Osteoblast (primary cell): Measurements from ENCODE around the gene SAP130. TPM values are rescaled to one million over a fixed set of nuclear protein-coding genes. Genes with fewer than 3 reads are reported as not detected.

ENCODE experiments used
- DNase-seq: peaks from one replicate; pipeline ENCODE4 v3.0.0; 2011; ENCODE audit warnings: low spot score, mixed read lengths; ENCODE audit not compliant: insufficient read length; ENCODE audit errors: missing footprints
- H2AFZ ChIP-seq: 2 replicates; pipeline ENCODE4 v1.6.0; 2011; ENCODE audit warnings: mild to moderate bottlenecking, low read length
- H3K27ac ChIP-seq: 2 replicates; pipeline ENCODE4 v1.5.1; 2011; ENCODE audit warnings: mild to moderate bottlenecking, low read depth, low read length, moderate library complexity
- H3K27me3 ChIP-seq: 2 replicates; pipeline ENCODE4 v1.6.0; 2012; ENCODE audit warnings: mild to moderate bottlenecking, control low read depth, inconsistent platforms, low read length, moderate library complexity; ENCODE audit not compliant: insufficient read depth
- H3K36me3 ChIP-seq: 2 replicates; pipeline ENCODE4 v1.5.1; 2011; ENCODE audit warnings: mild to moderate bottlenecking, low read length, control low read depth, moderate library complexity; ENCODE audit not compliant: insufficient read depth
- H3K4me1 ChIP-seq: 2 replicates; pipeline ENCODE4 v1.5.1; 2011; ENCODE audit warnings: mild to moderate bottlenecking, low read length, control low read depth, moderate library complexity; ENCODE audit not compliant: insufficient read depth
- H3K4me2 ChIP-seq: 2 replicates; pipeline ENCODE4 v1.6.0; 2011; ENCODE audit warnings: mild to moderate bottlenecking, low read length; ENCODE audit not compliant: insufficient read depth
- H3K4me3 ChIP-seq: fragments of 200-600 bp; sonication (generic); 3 replicates; pipeline ENCODE4 v1.5.1; 2012; ENCODE audit warnings: mild to moderate bottlenecking, low read length, inconsistent platforms; ENCODE audit not compliant: insufficient read depth
- H3K79me2 ChIP-seq: 2 replicates; pipeline ENCODE4 v1.6.0; 2012; ENCODE audit warnings: mild to moderate bottlenecking, low read length, control low read depth, inconsistent platforms; ENCODE audit not compliant: insufficient read depth
- H3K9me3 ChIP-seq: 2 replicates; pipeline ENCODE4 v1.5.1; 2011; ENCODE audit warnings: low read depth, low read length, control low read depth
- H4K20me1 ChIP-seq: 2 replicates; pipeline ENCODE4 v1.6.0; 2012; ENCODE audit warnings: mild to moderate bottlenecking, low read length, control low read depth; ENCODE audit not compliant: insufficient read depth
- CTCF ChIP-seq: IDR thresholded peaks from 2 replicates; pipeline ENCODE4 v1.5.1; 2011; ENCODE audit warnings: mild to moderate bottlenecking, low read depth, low read length, moderate library complexity; ENCODE audit errors: extremely low read depth
- total RNA-seq: library from RNA; depleted of rRNA; stranded (reverse); fragments of >200 nt; gene quantifications from 2 replicates; pipeline ENCODE4 v1.2.3, GENCODE V29; 2012

Gene SAP130
- total RNA-seq, 1 donor = 5.4 TPM

DNA sequence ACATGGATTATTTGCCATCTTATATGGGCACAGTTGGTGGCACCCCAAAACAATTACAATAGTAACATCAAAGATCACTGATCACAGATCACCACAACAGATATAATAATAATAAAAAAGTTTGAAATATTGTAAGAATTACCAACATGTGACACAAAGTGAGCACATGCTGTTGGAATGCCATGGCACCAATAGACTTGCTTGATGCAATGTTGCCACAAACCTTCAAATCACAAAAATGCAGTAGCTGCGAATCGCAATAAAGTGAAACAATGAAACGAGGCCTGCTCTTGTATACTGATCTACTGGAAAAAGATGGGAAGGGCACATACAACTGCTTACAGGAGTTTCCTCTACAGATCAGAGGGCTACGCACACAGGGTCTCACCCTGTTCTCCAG lies 109.9 kb downstream of the SAP130 start:
- DNase-seq = no peak
- no peak for TF ChIP-seq CTCF
- no peak overlapping the region for H2AFZ ChIP-seq

DNA sequence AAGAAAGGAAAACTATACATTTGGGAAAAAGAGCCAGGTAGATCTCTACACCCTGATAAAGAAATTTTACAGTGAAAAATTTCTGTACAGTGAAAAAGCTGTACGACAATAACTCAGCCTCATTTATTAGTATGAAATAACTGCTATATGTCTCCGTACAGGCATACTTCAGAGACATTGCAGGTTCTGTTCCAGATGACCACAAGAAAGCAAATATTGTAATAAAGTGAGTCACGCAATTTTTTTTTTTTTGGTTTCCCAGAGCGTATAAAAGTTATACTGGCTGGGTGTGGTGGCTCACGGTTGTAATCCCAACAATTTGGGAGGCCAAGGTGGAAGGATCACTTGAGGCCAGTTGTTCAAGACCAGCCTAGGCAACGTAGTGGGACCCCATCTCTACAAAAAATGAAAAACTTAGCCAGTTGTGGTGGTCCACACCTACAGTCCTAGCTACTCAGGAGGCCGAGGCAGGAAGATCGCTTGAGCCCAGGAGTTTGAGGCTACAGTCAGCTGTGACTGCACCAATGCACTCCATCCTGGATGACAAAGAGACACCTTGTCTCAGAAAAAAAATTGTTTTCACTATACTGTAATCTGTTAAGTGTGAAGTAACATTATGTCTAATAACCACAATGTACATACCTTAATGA lies 113.9 kb downstream of the SAP130 start:
- Histone ChIP-seq H3K4me3 (no peak overlapping the region), H3K36me3 (no peaks in the 10 kb centered on the region), H3K9me3 (no peaks in the 10 kb centered on the region), H3K79me2 (no peaks in the 10 kb centered on the region), H4K20me1 (no peaks in the 10 kb centered on the region), H3K27ac (no peak overlapping the region), H3K4me1 (no peaks in the 10 kb centered on the region), H3K27me3 (peaks cover 5% of the 10 kb centered on the region), H3K4me2 (no peak overlapping the region), H2AFZ (no peak overlapping the region)
- no peak for TF ChIP-seq CTCF
- no peak for DNase-seq

More for the DNA sequence above, 109.9 kb downstream of the SAP130 start:
- Histone ChIP-seq H3K27me3 (no peaks in the 10 kb centered on the region), H3K4me3 (no peak overlapping the region), H3K9me3 (no peaks in the 10 kb centered on the region), H3K4me2 (no peak overlapping the region), H4K20me1 (no peaks in the 10 kb centered on the region), H3K79me2 (no peaks in the 10 kb centered on the region), H3K4me1 (no peaks in the 10 kb centered on the region), H3K36me3 (no peaks in the 10 kb centered on the region), H3K27ac (no peak overlapping the region)

DNA sequence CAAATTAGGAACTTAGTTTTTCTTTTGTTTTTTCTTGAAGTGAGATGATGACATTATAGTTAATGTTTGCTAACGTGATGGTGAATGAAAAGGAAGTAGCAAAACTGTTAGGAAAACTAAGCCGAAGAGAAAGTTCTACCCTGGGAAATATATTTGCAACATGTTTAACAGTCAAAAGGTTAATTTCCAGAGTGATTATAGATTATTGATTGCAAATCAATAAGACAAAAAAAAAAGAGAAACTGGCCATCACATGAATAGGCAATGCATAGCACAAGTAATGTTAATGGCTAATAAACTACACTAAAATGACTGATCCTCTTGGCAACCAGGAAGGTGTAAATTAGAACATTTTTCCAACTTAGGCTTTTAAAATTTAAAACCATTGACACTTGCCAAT lies 116.1 kb downstream of the SAP130 start:
- Histone ChIP-seq H3K36me3 (no peaks in the 10 kb centered on the region), H3K9me3 (no peaks in the 10 kb centered on the region), H3K4me3 (no peak overlapping the region), H2AFZ (no peak overlapping the region), H3K27me3 (peaks cover 13% of the 10 kb centered on the region), H3K4me1 (no peaks in the 10 kb centered on the region), H3K4me2 (no peak overlapping the region), H3K79me2 (no peaks in the 10 kb centered on the region), H4K20me1 (no peaks in the 10 kb centered on the region), H3K27ac (no peak overlapping the region)
- no peak for TF ChIP-seq CTCF
- DNase-seq = no peak

GRCh38 chr2:127910415-127910814 lies 117.4 kb downstream of the SAP130 start:
- Histone ChIP-seq H3K79me2 (no peaks in the 10 kb centered on the region), H3K27ac (no peak overlapping the region), H3K27me3 (peaks cover 21% of the 10 kb centered on the region), H2AFZ (no peak overlapping the region), H3K36me3 (no peaks in the 10 kb centered on the region), H3K4me2 (no peak overlapping the region), H3K4me1 (no peaks in the 10 kb centered on the region), H4K20me1 (no peaks in the 10 kb centered on the region), H3K4me3 (no peak overlapping the region), H3K9me3 (no peaks in the 10 kb centered on the region)
- DNase-seq = no peak
- no peak for TF ChIP-seq CTCF
